SK-N-SH (cell line): ENCODE data around the gene GTF2E1. TPM values are rescaled to one million over a fixed set of nuclear protein-coding genes. Genes with fewer than 3 reads are reported as not detected.
A peak's percentile ranks its signal among the peaks of the same experiment; 100 is the strongest.

ENCODE experiments used
- CTCF ChIA-PET: fragments of 300-600, 350-600 bp; formaldehyde crosslinking; extraction: SDS; loops from one replicate; lab custom pipeline; 2021; lab: Yijun Ruan, JAX
- POLR2A ChIA-PET: fragments of 350-600 bp; sonication (Branson Sonifier 250); formaldehyde crosslinking; extraction: SDS; loops from one replicate; lab custom pipeline; 2020; ENCODE audit warnings: antibody characterized with exemption, inconsistent platforms; lab: Yijun Ruan, JAX
- DNase-seq: peaks from one replicate; pipeline ENCODE4 v3.0.0; 2012
- H2AFZ ChIP-seq: fragments of 200-600 bp; sonication (generic); 2 replicates; pipeline ENCODE4 v1.8.1; 2016; ENCODE audit warnings: antibody characterized with exemption, mild to moderate bottlenecking, low read depth
- H3F3A ChIP-seq: fragments of 200-600 bp; sonication (generic); replicated peaks from 2 replicates; pipeline ENCODE3; 2016; ENCODE audit warnings: antibody characterized with exemption, mild to moderate bottlenecking; ENCODE audit not compliant: insufficient read depth
- H3K27ac ChIP-seq, 2 experiments: fragments of 200-500 bp in 1 of 2; fragments of 200-600 bp in 1 of 2; sonication (Bioruptor generic) in 1 of 2; sonication (generic), shearing (Covaris generic) in 1 of 2; 2 replicates each; pipeline versions ENCODE4 v1.5.1 to v1.6.1; 2014 to 2016; ENCODE audit warnings: low read depth in 2 of 2, inconsistent platforms in 1 of 2, low read length in 1 of 2, mild to moderate bottlenecking in 1 of 2, mixed read lengths in 1 of 2
- H3K27me3 ChIP-seq: fragments of 200-600 bp; sonication (generic), shearing (Covaris generic); 2 replicates; pipeline ENCODE4 v1.6.1; 2016; ENCODE audit warnings: mixed run types; ENCODE audit not compliant: insufficient read depth
- H3K36me3 ChIP-seq, 2 experiments: fragments of 200-500 bp in 1 of 2; fragments of 200-600 bp in 1 of 2; sonication (Bioruptor generic) in 1 of 2; sonication (generic) in 1 of 2; replicated peaks in 1 of 2; 2 replicates each; pipeline versions ENCODE3 to v1.5.1; 2014 to 2016; ENCODE audit warnings: low read length in 1 of 2, mild to moderate bottlenecking in 1 of 2; ENCODE audit not compliant: insufficient read depth in 2 of 2, control insufficient read depth in 1 of 2
- H3K4me1 ChIP-seq, 2 experiments: fragments of 200-500 bp in 1 of 2; fragments of 200-600 bp in 1 of 2; sonication (Bioruptor generic) in 1 of 2; sonication (generic), shearing (Covaris generic) in 1 of 2; 2 replicates each; pipeline versions ENCODE4 v1.5.1 to v1.6.1; 2014 to 2016; ENCODE audit warnings: low read depth in 1 of 2, low read length in 1 of 2, mixed run types in 1 of 2; ENCODE audit not compliant: insufficient read depth in 2 of 2, control insufficient read depth in 1 of 2
- H3K4me2 ChIP-seq: fragments of 200-600 bp; sonication (generic), shearing (Covaris generic); 2 replicates; pipeline ENCODE4 v1.6.1; 2017; ENCODE audit warnings: mixed run types
- H3K4me3 ChIP-seq, 2 experiments: fragments of 200-500 bp in 1 of 2; fragments of 200-600 bp in 1 of 2; sonication (Bioruptor generic) in 1 of 2; sonication (generic), shearing (Covaris generic) in 1 of 2; 2 replicates each; pipeline versions ENCODE4 v1.5.1 to v1.8.1; 2014 to 2016; ENCODE audit warnings: low read depth in 2 of 2, inconsistent platforms in 1 of 2, low read length in 1 of 2, mild to moderate bottlenecking in 1 of 2, mixed read lengths in 1 of 2, moderate library complexity in 1 of 2
- H3K79me2 ChIP-seq: fragments of 200-600 bp; sonication (generic); 2 replicates; pipeline ENCODE4 v1.8.1; 2017; ENCODE audit warnings: mild to moderate bottlenecking; ENCODE audit not compliant: insufficient read depth
- H3K9ac ChIP-seq: fragments of 200-600 bp; sonication (generic); 2 replicates; pipeline ENCODE4 v1.6.1; 2017; ENCODE audit warnings: mixed run types
- H3K9me2 ChIP-seq: fragments of 200-600 bp; sonication (generic); 2 replicates; pipeline ENCODE4 v1.6.1; 2017; ENCODE audit warnings: mixed run types
- H3K9me3 ChIP-seq: fragments of 200-600 bp; sonication (generic); 2 replicates; pipeline ENCODE4 v1.6.1; 2017; ENCODE audit warnings: mixed run types, mild to moderate bottlenecking, moderate library complexity
- H4K20me1 ChIP-seq: fragments of 200-600 bp; sonication (generic); 2 replicates; pipeline ENCODE4 v1.6.1; 2017; ENCODE audit warnings: mild to moderate bottlenecking, mixed run types; ENCODE audit not compliant: insufficient read depth
- ELF1 ChIP-seq: IDR thresholded peaks from 2 replicates; pipeline ENCODE4 v1.4.0; 2012
- EP300 ChIP-seq, 2 experiments: IDR thresholded peaks; 2 replicates each; pipeline versions ENCODE4 v1.4.0 to v1.6.1; 2012; ENCODE audit warnings: borderline replicate concordance in 1 of 2, low read depth in 1 of 2, low read length in 1 of 2
- EZH2phosphoT487 ChIP-seq: fragments of 200-600 bp; sonication (generic); IDR thresholded peaks from 2 replicates; pipeline ENCODE4 v1.6.1; 2017; ENCODE audit warnings: low read depth, mixed run types, mild to moderate bottlenecking, antibody characterized with exemption, moderate library complexity, borderline replicate concordance
- FOSL2 ChIP-seq: IDR thresholded peaks from 2 replicates; pipeline ENCODE4 v1.4.0; 2012; ENCODE audit warnings: low read depth, mild to moderate bottlenecking, moderate library complexity, borderline replicate concordance
- GATA2 ChIP-seq: sonication (generic); formaldehyde crosslinking; IDR thresholded peaks from 2 replicates; pipeline ENCODE4 v1.5.0; 2020; ENCODE audit warnings: mild to moderate bottlenecking, missing genetic modification reagents
- JUND ChIP-seq: IDR thresholded peaks from 2 replicates; pipeline ENCODE4 v1.4.0; 2012
- POLR2AphosphoS5 ChIP-seq: IDR thresholded peaks from 2 replicates; pipeline ENCODE4 v1.6.1; 2012; ENCODE audit warnings: low read depth, low read length
- RAD21 ChIP-seq: IDR thresholded peaks from 2 replicates; pipeline ENCODE4 v1.6.1; 2012; ENCODE audit warnings: mild to moderate bottlenecking, low read length
- RFX5 ChIP-seq: IDR thresholded peaks from 2 replicates; pipeline ENCODE4 v1.6.1; 2012; ENCODE audit warnings: mild to moderate bottlenecking, improper control_type of control experiment, low read length
- SIN3A ChIP-seq: IDR thresholded peaks from 2 replicates; pipeline ENCODE4 v1.6.1; 2012; ENCODE audit warnings: low read depth, mild to moderate bottlenecking, low read length, moderate library complexity, borderline replicate concordance
- SMC3 ChIP-seq: IDR thresholded peaks from 2 replicates; pipeline ENCODE4 v1.6.1; 2012; ENCODE audit warnings: low read depth, low read length, improper control_type of control experiment
- TAF1 ChIP-seq: IDR thresholded peaks from 2 replicates; pipeline ENCODE4 v1.6.1; 2012; ENCODE audit warnings: low read depth, mild to moderate bottlenecking, low read length, moderate library complexity, borderline replicate concordance
- TCF12 ChIP-seq: IDR thresholded peaks from 2 replicates; pipeline ENCODE4 v1.4.0; 2012
- TEAD4 ChIP-seq: IDR thresholded peaks from 2 replicates; pipeline ENCODE4 v1.4.0; 2012; ENCODE audit warnings: mild to moderate bottlenecking, borderline replicate concordance; ENCODE audit not compliant: insufficient read depth
- YY1 ChIP-seq: IDR thresholded peaks from 2 replicates; pipeline ENCODE4 v1.4.0; 2012; ENCODE audit warnings: low read depth, mild to moderate bottlenecking
- WGBS: methylation state at CpG from one replicate; pipeline ENCODE4 v1.1.6; 2017; ENCODE audit warnings: low lambda C conversion rate; 5-methylcytosine and 5-hydroxymethylcytosine counted together
- polyA plus RNA-seq, 3 experiments: library from polyadenylated mRNA; depleted of rRNA; stranded (reverse); fragments of >200 nt; gene quantifications; 2 replicates each; pipeline ENCODE4 v1.2.3, GENCODE V29; 2012
- TF ChIP-seq, protein P1 (sequence below): fragments of 200-600 bp; sonication (generic); IDR thresholded peaks from 2 replicates; pipeline ENCODE4 v1.6.1; 2017; ENCODE audit warnings: antibody characterized with exemption, mild to moderate bottlenecking, moderate library complexity
- TF ChIP-seq, protein P2 (sequence below): IDR thresholded peaks from 2 replicates; pipeline ENCODE4 v1.6.1; 2012; ENCODE audit warnings: mild to moderate bottlenecking, low read depth, low read length, moderate library complexity
- TF ChIP-seq, protein P3 (sequence below): fragments of 150-350 bp; IDR thresholded peaks from 2 replicates; pipeline ENCODE4 v1.6.1; 2016; ENCODE audit warnings: mild to moderate bottlenecking, low read depth, low read length
- TF ChIP-seq, protein P4 (sequence below): fragments of 150-350 bp; IDR thresholded peaks from 2 replicates; pipeline ENCODE4 v1.6.1; 2017; ENCODE audit warnings: antibody characterized with exemption, low read length, low read depth, borderline replicate concordance
- TF ChIP-seq, protein P5 (sequence below): IDR thresholded peaks from 2 replicates; pipeline ENCODE4 v1.4.0; 2012; ENCODE audit warnings: low read depth

The GTF2E1 gene
- polyA plus RNA-seq, 1 of the 3 experiments (the other 2 are of a cell fraction): 5.7 TPM

DNA sequence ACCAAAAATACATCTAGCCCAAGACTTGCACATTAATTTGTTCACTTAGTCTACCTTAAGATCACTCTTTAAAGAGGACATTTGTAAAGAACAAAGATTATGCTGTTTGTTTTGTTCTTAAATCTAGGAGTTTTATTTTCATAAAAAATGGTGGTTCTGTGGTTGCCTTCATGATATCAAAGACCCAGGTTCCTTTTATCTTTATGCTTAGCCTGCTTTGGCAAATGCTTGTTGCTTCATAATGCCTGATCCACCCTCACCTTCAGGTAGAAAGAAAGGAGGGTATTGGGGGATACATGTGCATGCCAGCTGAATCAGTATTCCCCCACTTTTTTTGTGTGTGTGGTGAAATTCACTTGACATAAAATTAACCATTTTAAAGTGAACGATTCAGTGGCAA lies 48.5 kb downstream of the GTF2E1 start:
- H3K9me3 ChIP-seq: no peaks in the 10 kb centered on the region
- H3K79me2 ChIP-seq: no peaks in the 10 kb centered on the region
- H3K36me3 ChIP-seq: no peaks in the 10 kb centered on the region
- H2AFZ ChIP-seq: no peak overlapping the region
- H3K9me2 ChIP-seq: no peaks in the 10 kb centered on the region
- H3K4me2 ChIP-seq: no peak overlapping the region
- H4K20me1 ChIP-seq: no peaks in the 10 kb centered on the region
- peaks cover 18% of the 10 kb centered on the region for H3F3A ChIP-seq
- CTCF ChIA-PET: interaction anchor here (9.3 kb wide), 1 partner anchor 228 kb away, joined by 277 read pairs; no protein-coding TSS in a partner anchor
- H3K27ac ChIP-seq: no peak overlapping the region; a peak in 1 of 4 replicates
- H3K9ac ChIP-seq: no peak overlapping the region
- 97% methylated on average over 1 of the region's 1 CpG for WGBS
- POLR2A ChIA-PET: no interaction called here
- DNase-seq: no peak
- TF ChIP-seq, protein P1, sequence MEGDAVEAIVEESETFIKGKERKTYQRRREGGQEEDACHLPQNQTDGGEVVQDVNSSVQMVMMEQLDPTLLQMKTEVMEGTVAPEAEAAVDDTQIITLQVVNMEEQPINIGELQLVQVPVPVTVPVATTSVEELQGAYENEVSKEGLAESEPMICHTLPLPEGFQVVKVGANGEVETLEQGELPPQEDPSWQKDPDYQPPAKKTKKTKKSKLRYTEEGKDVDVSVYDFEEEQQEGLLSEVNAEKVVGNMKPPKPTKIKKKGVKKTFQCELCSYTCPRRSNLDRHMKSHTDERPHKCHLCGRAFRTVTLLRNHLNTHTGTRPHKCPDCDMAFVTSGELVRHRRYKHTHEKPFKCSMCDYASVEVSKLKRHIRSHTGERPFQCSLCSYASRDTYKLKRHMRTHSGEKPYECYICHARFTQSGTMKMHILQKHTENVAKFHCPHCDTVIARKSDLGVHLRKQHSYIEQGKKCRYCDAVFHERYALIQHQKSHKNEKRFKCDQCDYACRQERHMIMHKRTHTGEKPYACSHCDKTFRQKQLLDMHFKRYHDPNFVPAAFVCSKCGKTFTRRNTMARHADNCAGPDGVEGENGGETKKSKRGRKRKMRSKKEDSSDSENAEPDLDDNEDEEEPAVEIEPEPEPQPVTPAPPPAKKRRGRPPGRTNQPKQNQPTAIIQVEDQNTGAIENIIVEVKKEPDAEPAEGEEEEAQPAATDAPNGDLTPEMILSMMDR: no peak
- TF ChIP-seq RFX5 (no peak), TCF12 (no peak), SIN3A (no peak), EZH2phosphoT487 (no peak), JUND (no peak), TEAD4 (no peak), EP300 (IDR thresholded peaks at IDR 0.05; ENCODE audit: borderline replicate concordance in 1 of 2, low read depth in 1 of 2, low read length in 1 of 2) (no peak), SMC3 (no peak), YY1 (no peak)
- TF ChIP-seq, protein P2, sequence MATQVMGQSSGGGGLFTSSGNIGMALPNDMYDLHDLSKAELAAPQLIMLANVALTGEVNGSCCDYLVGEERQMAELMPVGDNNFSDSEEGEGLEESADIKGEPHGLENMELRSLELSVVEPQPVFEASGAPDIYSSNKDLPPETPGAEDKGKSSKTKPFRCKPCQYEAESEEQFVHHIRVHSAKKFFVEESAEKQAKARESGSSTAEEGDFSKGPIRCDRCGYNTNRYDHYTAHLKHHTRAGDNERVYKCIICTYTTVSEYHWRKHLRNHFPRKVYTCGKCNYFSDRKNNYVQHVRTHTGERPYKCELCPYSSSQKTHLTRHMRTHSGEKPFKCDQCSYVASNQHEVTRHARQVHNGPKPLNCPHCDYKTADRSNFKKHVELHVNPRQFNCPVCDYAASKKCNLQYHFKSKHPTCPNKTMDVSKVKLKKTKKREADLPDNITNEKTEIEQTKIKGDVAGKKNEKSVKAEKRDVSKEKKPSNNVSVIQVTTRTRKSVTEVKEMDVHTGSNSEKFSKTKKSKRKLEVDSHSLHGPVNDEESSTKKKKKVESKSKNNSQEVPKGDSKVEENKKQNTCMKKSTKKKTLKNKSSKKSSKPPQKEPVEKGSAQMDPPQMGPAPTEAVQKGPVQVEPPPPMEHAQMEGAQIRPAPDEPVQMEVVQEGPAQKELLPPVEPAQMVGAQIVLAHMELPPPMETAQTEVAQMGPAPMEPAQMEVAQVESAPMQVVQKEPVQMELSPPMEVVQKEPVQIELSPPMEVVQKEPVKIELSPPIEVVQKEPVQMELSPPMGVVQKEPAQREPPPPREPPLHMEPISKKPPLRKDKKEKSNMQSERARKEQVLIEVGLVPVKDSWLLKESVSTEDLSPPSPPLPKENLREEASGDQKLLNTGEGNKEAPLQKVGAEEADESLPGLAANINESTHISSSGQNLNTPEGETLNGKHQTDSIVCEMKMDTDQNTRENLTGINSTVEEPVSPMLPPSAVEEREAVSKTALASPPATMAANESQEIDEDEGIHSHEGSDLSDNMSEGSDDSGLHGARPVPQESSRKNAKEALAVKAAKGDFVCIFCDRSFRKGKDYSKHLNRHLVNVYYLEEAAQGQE: no peak
- H3K4me3 ChIP-seq: no peak overlapping the region
- peaks cover 0 to 17% of the 10 kb centered on the region in 2 experiments; a peak in 2 of 4 replicates for H3K4me1 ChIP-seq
- H3K27me3 ChIP-seq: no peaks in the 10 kb centered on the region

DNA sequence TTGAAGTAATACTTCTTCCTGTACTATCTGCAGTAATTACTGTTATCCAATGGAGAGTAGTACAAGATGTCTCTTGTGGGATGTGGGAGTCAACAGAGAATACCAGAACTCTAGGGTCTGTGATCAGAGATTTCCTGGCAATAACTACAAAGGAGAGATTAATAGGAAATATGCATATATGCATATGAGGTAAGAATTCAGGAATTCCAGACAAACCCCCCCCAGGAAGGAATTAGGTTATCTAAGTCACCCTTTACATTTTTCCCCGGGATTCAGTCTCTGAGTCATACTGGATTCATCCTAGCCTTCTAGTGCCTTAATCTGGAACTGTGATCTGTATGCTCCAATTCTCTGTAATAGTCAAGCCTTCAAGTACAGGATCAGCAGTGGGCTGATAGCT lies 49.4 kb downstream of the GTF2E1 start:
- peaks cover 15% of the 10 kb centered on the region for H3F3A ChIP-seq
- ChIA-PET CTCF (interaction anchor here (9.3 kb wide), 1 partner anchor 229 kb away, joined by 277 read pairs; no protein-coding TSS in a partner anchor), POLR2A (interaction anchor here (1.2 kb wide), 1 partner anchor 224 kb away, joined by 3 read pairs; no protein-coding TSS in a partner anchor)
- no peaks in the 10 kb centered on the region for H4K20me1 ChIP-seq
- H3K4me3 ChIP-seq: no peak overlapping the region
- DNase-seq: no peak
- peak overlapping the region; percentile 17; the same call in 1 of the 2 replicates for H3K4me2 ChIP-seq
- no peaks in the 10 kb centered on the region for H3K36me3 ChIP-seq
- no peaks in the 10 kb centered on the region for H3K9me2 ChIP-seq
- WGBS: 13% methylated on average over 1 of the region's 1 CpG
- no peaks in the 10 kb centered on the region for H3K79me2 ChIP-seq
- H3K27ac ChIP-seq: peak overlapping the region in 1 of 2 experiments; percentile 56; a peak in 2 of 4 replicates
- no peaks in the 10 kb centered on the region for H3K9me3 ChIP-seq
- no peak overlapping the region; the same call in 1 of the 2 replicates for H2AFZ ChIP-seq
- peaks cover 0 to 17% of the 10 kb centered on the region in 2 experiments; a peak in 2 of 4 replicates for H3K4me1 ChIP-seq
- no peak overlapping the region for H3K9ac ChIP-seq
- H3K27me3 ChIP-seq: no peaks in the 10 kb centered on the region
- TF ChIP-seq RAD21 (no peak), FOSL2 (peak; percentile 82), JUND (peak; percentile 88), EP300 (IDR thresholded peaks at IDR 0.05; ENCODE audit: borderline replicate concordance in 1 of 2, low read depth in 1 of 2, low read length in 1 of 2) (peak in 1 of 2 experiments; percentile 77; a peak in 2 of 4 replicates), GATA2 (CRISPR knock-in tag) (no peak), POLR2AphosphoS5 (peak; percentile 38; the same call in 1 of the 2 replicates), TAF1 (no peak), ELF1 (no peak), TEAD4 (peak; percentile 82)
- TF ChIP-seq, protein P3, sequence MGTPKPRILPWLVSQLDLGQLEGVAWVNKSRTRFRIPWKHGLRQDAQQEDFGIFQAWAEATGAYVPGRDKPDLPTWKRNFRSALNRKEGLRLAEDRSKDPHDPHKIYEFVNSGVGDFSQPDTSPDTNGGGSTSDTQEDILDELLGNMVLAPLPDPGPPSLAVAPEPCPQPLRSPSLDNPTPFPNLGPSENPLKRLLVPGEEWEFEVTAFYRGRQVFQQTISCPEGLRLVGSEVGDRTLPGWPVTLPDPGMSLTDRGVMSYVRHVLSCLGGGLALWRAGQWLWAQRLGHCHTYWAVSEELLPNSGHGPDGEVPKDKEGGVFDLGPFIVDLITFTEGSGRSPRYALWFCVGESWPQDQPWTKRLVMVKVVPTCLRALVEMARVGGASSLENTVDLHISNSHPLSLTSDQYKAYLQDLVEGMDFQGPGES: no peak
- TF ChIP-seq, protein P4, sequence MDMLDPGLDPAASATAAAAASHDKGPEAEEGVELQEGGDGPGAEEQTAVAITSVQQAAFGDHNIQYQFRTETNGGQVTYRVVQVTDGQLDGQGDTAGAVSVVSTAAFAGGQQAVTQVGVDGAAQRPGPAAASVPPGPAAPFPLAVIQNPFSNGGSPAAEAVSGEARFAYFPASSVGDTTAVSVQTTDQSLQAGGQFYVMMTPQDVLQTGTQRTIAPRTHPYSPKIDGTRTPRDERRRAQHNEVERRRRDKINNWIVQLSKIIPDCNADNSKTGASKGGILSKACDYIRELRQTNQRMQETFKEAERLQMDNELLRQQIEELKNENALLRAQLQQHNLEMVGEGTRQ: no peak
- TF ChIP-seq, protein P5, sequence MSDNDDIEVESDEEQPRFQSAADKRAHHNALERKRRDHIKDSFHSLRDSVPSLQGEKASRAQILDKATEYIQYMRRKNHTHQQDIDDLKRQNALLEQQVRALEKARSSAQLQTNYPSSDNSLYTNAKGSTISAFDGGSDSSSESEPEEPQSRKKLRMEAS: no peak
